ENCODE results near the gene PDE1A.

DNA sequence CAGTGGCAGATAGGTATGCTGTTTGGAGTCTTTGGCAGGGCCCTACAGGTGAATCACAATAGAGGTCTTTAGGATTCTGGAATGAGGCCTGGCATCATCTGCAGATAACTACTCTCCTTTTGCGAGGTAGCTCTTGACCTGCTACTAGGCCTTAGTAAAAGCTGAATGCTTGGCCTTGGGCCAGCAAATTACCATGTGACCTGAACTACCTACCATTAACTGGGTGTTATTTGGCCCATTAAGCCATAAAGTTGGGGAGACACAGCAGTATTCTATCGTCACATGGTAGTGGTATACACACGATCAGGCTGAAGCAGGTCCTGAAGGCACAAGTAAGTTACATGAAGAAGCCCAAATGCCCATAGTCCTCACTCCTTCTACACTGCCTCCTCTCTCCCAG, 263.0 kb downstream of the PDE1A start:
- TF ChIP-seq POLR2AphosphoS5 (IDR thresholded peaks at IDR 0.05; ENCODE audit: low read depth) (no peak), CTCF (IDR thresholded peaks at IDR 0.05; ENCODE audit: insufficient read depth, low read length) (no peak)

Data from HL-60 (cell line).